ENCODE measurements around the gene LGALS3. TPM values are rescaled to one million over a fixed set of nuclear protein-coding genes. Genes with fewer than 3 reads are reported as not detected.

The LGALS3 gene
- polyA plus RNA-seq, 1 donor: 41.9 TPM

- DNase-seq: no peak
These were observed 13.6 kb upstream of the LGALS3 start for GRCh38 chr14:55115460-55115859.

DNA sequence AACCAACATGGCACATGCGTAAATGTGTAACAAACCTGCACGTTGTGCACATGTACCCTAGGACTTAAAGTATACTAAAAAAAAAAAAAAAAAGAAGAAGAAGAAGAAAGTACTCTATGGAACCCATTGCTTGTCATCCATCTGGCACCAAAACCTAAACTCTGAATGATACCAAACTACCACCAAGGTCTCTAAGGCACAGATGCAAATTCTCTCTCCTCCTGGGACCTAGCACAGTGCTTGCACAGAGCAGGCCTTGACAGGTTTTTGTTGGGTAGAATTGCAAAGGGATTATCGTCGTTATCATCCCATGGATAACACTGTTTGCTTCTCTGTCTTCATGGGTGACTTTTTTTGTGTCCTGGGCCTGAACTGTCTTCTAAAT is 13.2 kb upstream of the LGALS3 start:
- DNase-seq: no peak

DNA sequence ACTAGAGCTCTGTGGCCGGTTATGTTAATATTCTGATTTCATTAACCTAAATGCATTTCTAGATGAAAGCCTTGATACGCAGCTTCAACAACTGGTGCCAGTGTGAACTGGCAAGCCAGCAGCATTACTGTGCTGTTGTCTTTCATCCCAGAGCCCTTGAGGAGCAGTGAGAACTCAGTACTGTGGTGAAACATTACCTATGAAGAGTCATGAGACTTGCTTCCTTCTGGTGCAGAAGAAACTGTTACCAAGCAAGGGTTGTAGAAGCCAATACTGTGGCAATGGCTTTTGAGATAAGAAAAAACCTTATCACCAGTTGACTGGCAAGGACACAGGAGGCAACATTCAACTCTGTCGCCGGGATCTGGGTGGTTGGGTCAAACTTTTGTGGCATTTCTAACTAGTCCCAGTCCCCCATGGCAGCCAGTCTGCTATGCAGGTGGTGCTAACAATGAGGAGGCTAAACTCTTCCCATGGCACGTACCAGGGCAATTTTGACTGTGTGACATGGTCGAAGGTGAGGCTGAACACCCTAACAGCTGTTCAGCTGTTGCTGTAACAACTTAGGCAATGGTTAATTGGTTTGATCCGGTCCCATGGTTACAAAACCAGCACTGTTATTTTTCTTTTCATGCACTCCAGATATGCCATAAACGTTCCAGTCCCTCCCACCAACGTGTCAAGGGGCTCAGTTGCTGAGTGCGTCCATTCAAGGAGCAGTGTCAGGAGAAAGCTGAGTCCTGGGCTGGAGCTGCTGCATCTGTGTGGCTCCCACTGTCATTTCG is 12.6 kb upstream of the LGALS3 start:
- DNase-seq: no peak

DNA sequence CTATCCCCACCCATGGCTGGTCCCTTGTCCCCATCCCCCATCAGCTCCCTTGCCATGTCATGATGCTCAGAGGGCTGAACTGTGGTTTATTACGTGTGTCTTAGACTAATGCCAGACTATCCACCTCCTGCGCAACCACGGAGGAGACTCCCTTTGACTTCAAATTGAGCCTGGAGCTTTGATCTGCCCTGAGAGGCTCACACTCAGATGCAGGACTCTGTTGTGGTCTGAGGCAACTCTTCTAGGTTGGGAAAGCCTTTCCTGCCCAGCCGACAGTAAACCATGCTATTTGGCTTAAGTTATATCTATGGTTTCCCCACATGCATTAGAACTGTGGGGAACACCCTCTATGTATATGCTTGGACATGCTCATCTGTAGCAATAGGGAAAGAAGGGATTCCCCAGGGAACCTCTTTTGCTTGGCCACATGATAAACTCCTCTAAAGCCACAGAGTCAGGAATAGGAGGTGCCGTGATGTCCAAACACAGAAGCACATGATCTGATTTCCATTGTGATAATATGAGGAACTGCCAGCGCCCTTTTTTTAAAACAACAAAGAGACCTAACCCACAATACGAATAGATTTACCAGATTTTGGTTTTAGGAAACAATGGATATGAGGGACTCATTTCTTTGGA is 11.1 kb upstream of the LGALS3 start:
- DNase-seq: no peak

DNA sequence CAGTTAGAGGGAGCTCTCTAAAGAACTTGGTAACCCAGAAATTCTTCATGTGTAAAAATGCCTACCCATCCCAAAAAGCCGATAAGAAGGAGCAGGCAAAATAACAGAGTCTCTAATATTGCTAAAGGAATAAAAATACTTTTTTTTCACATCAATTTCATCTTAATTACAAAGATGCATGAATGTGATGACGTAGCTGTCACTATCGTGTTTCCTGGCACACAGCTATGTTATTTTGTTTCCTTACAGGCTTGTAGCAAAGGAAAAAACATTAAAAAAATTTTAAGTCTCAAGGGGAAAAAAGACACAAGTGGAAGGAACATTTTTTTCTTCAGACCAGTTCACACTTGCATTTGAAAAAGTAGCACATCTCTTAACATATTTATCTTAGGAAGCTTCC is 10.3 kb upstream of the LGALS3 start:
- DNase-seq: no peak

GRCh38 chr14:55120571-55121495 is 8.2 kb upstream of the LGALS3 start:
- no peak for DNase-seq

DNA sequence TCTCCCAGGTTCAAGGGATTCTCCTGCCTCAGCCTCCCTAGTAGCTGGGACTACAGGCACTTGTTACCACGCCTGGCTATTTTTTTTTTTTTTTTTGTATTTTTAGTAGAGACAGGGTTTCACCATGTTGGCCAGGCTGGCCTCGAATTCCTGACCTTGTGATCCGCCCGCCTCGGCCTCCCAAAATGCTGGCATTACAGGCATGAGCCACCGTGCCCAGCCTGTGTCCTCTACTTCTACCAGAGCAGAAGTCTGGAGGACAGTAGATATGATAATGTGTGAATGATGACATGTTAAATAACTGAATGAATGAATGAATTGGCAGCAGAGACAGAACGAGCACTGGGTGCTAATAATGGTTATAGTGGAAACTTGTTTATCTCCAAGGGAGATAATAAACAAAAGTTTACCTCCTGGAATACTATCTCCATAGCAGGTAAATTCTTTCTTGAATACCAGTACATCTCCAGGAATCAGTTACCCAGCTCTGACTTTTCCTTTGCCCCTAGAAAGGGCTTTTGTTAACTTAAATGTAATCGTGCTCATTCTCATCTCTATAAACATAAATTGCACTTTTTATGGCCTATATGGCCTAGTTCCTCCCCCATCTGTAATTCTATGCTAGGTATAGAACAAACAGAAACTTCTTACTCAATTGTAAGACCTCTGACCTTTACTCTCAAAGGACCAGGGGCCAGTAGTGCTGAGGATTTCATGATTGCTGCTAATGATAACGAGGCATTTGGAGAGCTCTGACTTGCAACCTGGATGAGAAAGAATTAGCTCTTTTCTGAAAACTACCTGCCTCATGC is 7.2 kb upstream of the LGALS3 start:
- DNase-seq: no peak

GRCh38 chr14:55122440-55122986 is 6.5 kb upstream of the LGALS3 start:
- no peak for DNase-seq

DNA sequence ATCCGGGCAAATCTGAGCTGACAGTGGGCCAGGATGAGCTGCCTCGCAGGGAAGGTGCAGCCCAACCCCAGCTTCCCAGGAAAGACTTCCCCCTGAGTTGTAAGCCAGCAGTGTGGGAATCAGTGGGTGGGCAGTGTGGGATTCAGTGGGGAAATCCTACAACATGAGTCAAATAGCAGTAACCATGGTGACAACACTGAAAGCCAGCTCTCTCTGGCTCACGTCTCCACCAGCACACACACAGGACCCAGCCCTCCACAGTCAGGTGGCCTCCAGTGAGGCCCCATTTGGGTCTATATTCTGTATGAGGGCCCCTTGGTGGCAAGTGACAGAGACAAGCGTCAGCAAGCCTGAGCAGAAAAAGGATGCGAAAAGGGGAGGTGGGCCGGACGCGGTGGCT is 6.0 kb upstream of the LGALS3 start:
- no peak for DNase-seq

DNA sequence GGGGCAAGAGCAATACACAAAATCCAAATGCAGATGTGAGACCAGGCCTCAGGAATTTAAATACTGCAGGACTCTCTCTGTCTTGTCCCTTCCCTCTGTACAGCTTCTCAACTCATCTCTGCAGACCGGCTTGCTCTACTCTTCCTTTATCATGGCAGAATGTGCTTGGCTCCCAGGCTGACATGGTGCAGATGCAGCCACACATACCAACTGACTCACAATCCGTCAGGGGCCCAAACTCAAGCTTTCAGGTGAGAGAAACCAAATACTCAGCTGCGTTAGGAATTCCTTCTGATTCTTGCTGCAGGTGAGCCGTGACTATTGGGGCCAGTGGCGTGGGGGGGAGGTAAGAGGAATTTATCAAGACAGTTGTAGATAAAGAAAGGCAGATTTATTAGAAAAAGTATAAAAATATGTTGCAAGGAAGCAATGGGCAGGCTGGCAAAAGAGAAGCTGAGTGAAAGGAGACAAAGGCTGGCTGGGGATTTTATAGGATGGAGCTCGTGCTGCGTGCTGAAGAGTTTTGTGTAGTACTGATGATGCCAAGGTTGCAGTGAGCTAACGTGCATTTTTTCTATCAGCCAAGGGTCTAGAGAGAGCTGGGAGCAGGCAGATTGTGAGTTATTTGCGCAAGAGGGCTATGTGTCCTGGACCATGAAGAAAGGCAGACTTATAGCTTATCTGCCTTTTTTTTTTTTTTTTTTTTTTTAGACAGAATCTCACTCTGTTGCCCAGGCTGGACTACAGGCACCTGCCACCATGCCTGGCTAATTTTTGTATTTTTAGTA is 5.0 kb upstream of the LGALS3 start:
- DNase-seq: no peak

DNA sequence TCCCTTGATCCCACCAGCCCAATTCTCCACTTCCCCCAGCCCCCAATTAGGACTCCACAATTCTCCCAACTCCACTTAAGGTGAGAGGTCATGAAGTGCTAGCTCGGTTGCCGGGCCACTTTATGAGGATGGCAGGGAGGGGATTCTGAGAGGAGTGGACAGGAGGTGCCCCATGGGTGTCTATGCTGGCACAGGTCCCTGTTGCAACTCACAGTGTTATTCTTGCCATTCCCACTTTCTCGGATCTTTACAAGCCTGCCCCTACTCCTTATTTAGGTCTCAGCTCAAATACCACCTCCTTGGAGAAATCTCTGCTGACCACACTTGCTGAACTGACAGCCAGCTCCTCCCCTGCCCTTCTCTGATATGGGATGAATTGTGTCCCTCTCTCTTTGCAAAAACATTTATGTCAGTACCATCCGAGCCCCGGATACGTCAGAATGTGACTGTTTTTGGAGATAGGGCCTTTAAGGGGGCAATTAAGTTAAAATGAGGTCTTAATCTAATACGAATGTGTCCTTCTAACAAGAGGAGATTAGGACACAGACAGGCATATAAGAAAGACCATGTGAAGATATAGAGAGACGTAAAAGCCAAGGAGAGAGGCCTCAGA is 4.2 kb upstream of the LGALS3 start:
- no peak for DNase-seq

GRCh38 chr14:55125403-55125802 is 3.6 kb upstream of the LGALS3 start:
- no peak for DNase-seq

- DNase-seq: no peak
These were observed 3.0 kb upstream of the LGALS3 start for GRCh38 chr14:55126034-55126433.

DNA sequence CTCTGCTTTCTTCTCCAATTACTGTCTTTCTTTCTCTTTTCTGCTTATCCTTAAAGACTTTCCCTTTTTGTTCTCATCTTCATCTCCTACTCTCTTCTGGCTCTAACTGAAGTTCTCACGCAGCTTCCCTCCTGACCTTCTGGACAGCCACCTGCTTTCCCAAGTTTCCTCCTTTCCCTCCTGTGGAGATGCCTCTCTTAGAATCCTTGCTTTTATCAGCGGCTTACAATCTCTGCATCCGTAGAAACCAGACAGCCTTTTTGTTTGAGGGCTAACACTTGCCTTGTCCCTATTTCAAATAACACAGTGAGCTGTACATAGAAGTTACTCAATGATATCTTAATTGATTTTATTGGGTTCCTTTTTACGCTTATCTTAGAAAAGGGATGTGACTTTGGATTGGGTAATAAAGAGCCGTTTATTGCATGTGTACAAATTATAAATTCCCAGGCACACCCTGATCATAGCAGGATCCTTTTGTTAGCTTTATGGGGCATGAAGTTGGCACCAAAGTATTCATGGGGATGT is 2.1 kb upstream of the LGALS3 start:
- DNase-seq: no peak

DNA sequence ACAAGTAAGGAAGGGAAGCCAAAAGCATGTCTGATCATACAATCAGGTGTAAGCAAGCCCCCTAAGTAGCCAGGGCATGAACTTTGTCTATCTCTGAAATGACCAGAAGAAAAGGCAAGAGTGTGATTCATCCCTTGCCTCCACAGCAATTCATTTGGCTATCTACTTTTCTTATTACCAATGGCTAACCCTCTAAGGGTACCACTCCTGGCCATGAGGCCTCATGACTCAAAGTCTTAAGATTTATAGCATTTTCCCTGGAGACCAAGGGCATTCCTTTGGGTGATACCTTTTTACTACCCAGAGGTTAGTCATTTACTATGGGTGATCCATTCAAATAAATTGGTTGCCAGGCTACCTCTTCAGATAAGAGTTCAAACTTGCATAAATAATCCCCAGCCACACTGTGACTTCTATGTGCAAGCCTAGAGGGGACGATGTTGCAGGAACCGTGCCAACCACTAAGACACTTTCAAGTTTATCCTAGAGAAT is 1.5 kb upstream of the LGALS3 start:
- DNase-seq: no peak

DNA sequence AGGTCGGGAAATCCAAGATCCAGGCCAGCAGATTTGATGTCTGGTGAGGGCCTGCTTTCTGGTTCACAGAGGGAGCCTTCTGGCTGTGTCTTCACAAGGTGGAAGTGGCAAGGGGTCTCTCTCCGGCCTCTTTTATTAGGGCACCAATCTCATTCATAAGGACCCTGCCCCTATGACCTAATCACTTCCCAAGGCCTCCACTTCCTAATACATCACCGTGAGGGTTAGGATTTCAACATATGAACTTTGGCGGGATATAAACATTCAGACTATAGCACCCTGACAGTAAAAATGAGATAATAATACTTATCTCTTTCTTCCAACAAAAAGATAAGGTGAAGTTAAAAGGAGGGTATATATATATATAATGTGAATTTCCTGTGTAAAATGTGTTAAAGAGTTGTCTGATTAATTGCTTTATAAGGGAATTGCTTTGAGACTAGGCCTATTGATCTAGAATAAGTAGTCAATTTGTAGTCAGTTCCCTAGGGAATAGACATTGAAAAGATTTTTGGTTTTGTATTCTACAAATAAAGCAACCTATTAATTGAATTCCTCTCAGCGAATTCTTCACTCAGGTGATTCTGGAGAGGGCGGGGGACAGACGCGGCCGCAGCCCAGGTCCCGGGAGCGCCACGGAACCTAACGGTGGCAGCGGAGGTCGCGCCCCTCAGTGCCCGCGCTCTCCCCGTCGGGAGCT is 516 bp upstream of the LGALS3 start:
- DNase-seq: no peak

GRCh38 chr14:55129428-55130195 is 560 bp downstream of the LGALS3 start:
- DNase-seq: peak; percentile 55

GRCh38 chr14:55130196-55130550 is 1.1 kb downstream of the LGALS3 start:
- no peak for DNase-seq
